Epithelial cell of esophagus (primary cell): Measurements from ENCODE around the gene CACNA1G.

ENCODE experiments used
- DNase-seq: peaks from one replicate; pipeline ENCODE4 v3.0.0; 2010; ENCODE audit warnings: low read depth
- H3K4me3 ChIP-seq: 2 replicates; pipeline ENCODE4 v1.5.1; 2011; ENCODE audit warnings: mild to moderate bottlenecking, low read length, control low read depth
- CTCF ChIP-seq: IDR thresholded peaks from 2 replicates; pipeline ENCODE4 v1.5.1; 2011; ENCODE audit warnings: low read depth, mild to moderate bottlenecking, low read length, control low read depth, inconsistent platforms; ENCODE audit not compliant: insufficient read depth; ENCODE audit errors: missing control alignments

The CACNA1G gene

DNA sequence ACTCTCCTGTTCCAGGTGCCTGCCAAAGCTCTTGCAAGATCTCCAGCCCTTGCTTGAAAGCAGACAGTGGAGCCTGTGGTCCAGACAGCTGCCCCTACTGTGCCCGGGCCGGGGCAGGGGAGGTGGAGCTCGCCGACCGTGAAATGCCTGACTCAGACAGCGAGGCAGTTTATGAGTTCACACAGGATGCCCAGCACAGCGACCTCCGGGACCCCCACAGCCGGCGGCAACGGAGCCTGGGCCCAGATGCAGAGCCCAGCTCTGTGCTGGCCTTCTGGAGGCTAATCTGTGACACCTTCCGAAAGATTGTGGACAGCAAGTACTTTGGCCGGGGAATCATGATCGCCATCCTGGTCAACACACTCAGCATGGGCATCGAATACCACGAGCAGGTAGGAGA is 17.7 kb downstream of the CACNA1G start:
- no peak for DNase-seq
- TF ChIP-seq CTCF, result no peak
- H3K4me3 ChIP-seq, result no peak overlapping the region

- no peak for TF ChIP-seq CTCF
- no peak for DNase-seq
- H3K4me3 ChIP-seq, result no peak overlapping the region
Measured at GRCh38 chr17:50579399-50579798, 18.9 kb downstream of the CACNA1G start.

GRCh38 chr17:50580646-50581045 is 20.1 kb downstream of the CACNA1G start:
- TF ChIP-seq CTCF, result no peak
- DNase-seq, result no peak
- no peak overlapping the region for H3K4me3 ChIP-seq

DNA sequence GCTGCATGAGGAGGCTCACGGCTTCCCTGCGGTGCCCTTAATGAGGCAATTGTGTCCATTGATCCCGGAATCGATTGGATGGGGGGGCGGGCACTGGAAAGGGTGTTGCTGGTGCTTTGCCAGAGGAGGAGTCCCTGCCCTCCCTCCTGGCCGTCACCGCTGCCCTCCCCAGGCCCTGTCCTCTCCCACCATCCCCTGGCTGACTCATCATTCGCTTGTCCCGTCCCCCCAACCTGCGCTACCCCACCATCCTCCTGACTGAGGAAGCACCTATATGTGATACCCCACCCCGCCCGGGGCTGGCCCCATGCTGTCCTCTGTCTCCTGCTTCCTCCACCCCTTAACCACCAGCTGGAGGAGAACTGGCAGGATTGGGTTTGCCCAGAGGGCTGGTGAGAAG is 20.8 kb downstream of the CACNA1G start:
- no peak overlapping the region for H3K4me3 ChIP-seq
- TF ChIP-seq CTCF, result no peak
- no peak for DNase-seq

GRCh38 chr17:50582741-50583140 is 22.2 kb downstream of the CACNA1G start:
- no peak for TF ChIP-seq CTCF
- H3K4me3 ChIP-seq, result no peak overlapping the region
- DNase-seq, result no peak

- DNase-seq, result no peak
- no peak overlapping the region for H3K4me3 ChIP-seq
- TF ChIP-seq CTCF, result no peak
Measured at GRCh38 chr17:50583641-50584040, 23.1 kb downstream of the CACNA1G start.

DNA sequence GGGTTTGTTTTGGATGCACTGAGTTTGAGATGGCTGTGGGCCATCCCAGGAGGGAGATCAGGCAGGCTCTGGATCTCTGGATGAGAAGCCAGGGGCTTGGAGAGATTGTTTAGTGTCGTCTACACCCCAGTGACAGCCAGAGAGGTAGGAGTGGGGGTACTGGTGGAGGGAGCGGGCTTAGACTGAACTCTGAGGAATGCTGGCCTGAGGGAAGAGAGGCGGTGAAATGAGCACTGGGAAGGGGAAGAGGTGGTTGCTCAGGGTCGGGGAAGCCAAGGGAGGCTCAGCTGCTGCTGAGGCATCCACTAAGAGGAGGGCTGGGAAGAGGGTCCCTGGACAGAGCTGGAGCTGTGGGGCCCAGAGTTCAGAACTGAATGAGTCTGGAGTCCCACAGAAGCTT is 23.6 kb downstream of the CACNA1G start:
- no peak overlapping the region for H3K4me3 ChIP-seq
- no peak for TF ChIP-seq CTCF
- DNase-seq, result no peak
